ENCODE measurements around the gene DCAF8.

GRCh38 chr1:160284220-160284781, 22.0 kb upstream of the DCAF8 start:
- TF ChIP-seq JUN (CRISPR knock-in tag; IDR thresholded peaks at IDR 0.05) (no peak), MLX (CRISPR knock-in tag; IDR thresholded peaks at IDR 0.05) (no peak), CTCF (IDR thresholded peaks at IDR 0.05) (no peak), KAT7 (CRISPR knock-in tag; IDR thresholded peaks at IDR 0.05; ENCODE audit: borderline replicate concordance) (no peak), ZNF263 (CRISPR knock-in tag; IDR thresholded peaks at IDR 0.05; ENCODE audit: low read depth) (no peak)

Data from WTC11 (cell line).